HG03442 (cell line): ENCODE data around the gene MKS1.

Source experiments
- ATAC-seq: cut with Tn5 transposase; IDR thresholded peaks from one replicate; pipeline ENCODE4 v1.9.1; 2021; ENCODE audit warnings: mild to moderate bottlenecking, moderate library complexity; ENCODE audit not compliant: unreplicated experiment

The MKS1 gene

DNA sequence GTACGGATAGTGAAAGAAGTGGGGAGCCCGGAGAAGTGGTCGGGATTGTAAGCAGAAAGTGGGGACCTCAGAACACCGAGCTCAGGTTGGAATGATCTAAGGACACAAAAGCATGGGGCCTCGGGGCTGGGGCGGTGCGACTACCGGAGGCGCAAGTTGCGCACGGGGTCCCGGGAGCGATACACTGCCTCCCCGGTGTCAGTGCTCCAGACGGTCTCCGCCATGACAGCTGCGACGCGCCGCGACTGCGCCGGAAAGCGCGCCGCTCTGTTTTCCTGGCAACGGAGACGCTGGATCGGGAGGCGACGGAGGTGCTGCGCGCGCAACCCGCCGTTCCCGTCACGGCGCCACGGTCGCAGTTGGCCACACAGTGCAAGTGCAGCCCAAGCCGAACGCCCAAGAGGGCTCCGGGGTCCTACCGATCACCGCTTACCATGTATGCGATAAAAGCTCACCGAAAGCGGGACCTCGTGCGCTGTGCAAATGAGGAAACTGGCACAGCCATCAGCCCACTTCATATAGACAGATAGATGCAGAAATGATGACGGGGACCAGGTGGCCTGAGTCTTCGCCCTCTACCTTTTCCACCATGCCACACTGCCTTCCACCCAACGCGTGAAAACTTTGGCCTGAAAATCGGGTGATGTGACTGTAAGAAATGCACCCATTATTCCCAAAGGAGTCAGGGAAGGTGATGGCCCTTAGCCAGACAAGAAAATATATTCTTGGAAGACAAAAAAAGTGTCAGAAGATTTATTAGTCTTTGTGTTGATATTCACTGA is at the start of gene MKS1:
Gene MKS1 (minus strand): TSS at position 249 of the 782 bp plus-strand sequence. CDS start 25 bp downstream, at position 224.
- ATAC-seq = peak; percentile 93

DNA sequence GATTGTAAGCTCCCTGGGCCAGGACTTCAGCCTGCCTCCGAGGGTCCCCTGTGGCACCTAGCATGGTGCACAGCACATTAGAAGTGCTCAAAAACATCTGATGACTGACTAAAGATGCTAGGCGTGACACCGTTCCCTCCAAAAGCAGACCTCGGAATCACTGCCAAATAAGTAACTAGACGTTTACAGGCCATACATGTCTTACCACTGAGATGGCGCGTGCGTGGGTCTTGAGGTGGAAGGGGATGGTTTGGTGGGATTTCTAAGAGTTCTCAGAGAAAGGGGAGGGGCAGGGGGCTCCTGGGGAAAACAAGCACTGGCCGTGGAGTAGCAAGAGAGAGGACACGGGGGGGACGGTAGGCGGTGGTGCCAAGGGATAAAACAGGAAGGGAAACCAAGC is 49.3 kb upstream of the MKS1 start:
- ATAC-seq = no peak

DNA sequence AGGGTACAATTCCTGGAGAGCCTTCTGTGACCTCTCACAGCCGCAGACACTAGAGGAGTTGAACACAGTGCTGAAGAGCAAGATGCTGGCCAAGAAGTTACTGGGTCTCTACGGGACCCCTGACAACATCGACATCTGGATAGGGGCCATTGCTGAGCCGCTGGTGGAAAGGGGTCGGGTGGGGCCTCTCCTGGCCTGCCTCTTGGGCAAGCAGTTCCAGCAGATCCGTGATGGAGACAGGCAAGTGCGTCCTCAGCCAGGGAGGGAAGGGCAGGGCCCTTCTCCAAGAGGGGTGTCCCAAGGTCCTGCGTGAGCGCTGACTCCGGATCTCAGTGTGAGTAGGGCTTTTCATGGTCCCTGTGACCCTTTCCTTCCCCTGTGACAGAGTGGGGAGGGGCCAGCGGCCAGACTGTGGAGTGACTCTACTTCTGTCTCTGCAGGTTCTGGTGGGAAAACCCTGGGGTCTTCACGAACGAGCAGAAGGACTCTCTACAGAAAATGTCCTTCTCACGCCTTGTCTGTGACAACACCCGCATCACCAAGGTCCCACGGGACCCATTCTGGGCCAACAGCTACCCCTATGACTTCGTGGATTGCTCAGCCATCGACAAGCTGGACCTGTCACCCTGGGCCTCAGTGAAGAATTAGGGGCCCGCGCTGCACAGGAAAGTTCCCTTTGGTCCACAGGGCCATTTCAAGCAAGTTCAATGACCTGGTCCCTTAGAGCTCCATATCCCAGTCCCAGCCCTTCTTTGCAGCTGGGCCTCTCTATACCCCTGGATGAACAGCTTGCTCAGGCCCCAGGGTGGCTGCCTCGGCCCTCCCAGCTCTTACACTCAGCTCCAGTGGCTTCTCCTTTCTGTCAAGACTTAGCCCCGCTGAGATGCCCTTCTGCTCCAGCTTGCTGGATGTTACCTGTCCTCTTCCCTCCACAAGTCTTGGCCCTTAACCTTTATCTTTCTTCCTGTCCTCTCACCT is 48.6 kb upstream of the MKS1 start:
- no peak for ATAC-seq

DNA sequence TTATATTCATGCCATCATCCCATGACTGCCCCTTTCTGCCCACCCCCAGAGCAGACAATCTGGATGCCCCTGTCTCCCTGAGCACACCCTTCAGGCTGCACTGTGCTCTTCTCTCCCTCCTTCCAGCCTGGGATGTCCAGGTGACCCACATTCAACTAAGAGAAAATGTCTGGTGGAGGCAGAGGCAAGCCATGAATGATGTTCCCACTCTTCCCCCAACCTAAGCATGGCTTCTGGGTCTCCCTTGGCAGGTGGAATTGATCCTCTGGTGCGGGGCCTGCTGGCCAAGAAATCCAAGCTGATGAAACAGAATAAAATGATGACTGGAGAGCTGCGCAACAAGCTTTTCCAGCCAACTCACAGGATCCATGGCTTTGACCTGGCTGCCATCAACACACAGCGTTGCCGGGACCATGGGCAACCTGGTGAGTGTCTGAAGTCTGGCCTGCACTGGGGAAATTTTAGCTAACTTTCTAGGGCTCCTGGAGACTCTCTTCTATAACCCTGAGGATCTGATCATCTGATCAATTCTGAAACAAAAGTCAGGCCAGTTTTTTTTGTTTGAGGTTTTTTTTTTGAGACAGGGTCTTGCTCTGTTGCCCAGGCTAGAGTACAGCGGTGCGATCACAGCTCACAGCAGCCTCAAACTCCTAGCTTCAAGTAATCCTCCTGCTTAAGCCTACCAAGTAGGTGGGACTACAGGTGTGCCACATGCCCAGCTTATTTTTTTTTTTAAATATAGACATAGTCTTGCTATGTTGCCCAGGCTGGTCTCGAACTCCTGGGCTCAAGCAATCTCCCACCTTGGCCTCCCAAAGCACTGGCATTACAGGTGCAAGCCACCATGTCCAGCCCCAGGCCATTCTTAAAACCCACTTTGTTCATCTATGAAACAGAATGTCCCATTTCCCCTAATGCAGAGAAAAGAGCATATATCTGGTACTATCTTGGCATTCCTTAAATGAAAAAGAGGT is 47.1 kb upstream of the MKS1 start:
- no peak for ATAC-seq

DNA sequence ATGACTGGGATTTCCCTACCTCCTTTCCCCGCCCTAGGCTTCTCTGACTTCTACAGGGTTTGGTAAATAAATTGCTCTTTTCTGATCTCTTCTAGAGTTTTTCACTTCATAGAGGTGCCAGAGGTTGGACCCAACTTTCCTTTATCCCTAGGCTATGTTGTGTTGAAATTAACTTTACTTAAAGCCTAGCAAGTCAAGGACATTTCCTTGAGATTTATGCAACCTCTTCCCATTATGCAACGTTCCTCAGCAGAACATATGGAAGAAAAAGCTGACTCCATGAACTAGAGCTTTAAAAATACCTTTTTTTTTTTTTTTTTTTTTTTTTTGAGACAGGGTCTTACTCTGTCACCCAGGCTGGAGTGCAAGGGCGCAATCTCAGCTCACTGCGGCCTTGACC is 46.2 kb upstream of the MKS1 start:
- no peak for ATAC-seq

DNA sequence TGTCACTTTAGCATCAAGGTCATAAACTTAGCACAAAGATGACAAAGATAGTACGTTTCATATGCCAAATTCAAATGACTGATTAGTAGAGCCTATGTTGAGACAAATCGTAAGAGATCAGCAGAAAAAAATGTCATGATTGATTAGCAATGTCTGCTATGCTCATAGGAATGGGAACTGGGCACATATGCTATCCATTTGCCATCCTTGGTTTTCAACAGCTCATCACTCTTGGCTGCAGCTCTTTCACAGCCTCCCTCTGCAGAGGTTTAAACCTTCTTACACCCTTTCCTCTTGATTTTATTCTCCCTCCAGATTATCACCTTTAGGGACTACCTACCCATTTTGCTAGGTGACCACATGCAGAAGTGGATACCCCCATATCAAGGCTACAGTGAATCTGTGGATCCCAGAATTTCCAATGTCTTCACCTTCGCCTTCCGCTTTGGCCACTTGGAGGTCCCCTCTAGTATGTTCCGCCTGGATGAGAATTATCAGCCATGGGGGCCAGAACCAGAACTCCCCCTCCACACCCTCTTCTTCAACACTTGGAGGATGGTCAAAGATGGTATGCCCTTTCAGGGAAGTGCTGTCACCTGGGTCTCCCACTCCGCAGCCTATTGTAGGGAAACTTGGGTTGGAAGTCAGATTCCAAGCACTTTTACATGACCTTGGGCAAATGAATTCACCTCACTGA is 45.5 kb upstream of the MKS1 start:
- ATAC-seq = no peak

DNA sequence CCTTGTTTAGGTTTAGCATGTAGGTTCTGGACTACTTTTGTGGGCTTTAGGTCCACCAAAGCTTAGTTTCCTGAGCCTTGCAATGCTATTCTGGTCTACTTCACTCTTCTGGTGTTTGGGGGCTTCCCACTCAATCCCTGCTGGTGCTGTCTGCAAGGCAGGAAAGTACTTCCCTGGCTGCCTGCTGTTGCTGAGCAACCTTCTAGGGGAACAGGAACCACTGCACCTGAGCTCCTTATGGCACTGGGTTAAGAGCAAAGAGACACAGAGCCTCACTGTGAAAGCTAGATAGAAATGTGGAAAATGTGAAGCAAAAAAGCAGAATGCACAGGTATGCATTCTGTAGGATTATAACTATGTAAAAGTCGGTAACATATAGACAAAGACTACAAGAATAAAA is 44.7 kb upstream of the MKS1 start:
- ATAC-seq = no peak

DNA sequence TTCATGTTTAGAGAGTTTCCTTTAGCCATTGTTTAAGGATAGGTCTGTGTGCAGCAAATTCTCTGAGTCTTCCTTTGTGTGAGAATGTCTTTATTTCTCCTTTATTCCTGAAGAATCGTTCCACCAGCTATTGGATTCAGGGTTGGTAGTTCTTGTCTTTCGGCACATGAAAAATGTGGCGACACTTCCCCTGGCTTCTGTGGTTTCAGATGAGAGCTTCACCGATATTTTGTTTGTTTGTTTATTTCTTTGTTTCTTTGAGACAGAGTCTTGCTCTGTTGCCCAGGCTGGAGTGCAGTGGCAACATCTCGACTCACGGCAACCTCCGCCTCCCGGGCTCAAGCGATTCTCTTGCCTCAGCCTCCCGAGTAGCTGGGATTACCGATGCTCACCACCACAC is 43.1 kb upstream of the MKS1 start:
- ATAC-seq = no peak

DNA sequence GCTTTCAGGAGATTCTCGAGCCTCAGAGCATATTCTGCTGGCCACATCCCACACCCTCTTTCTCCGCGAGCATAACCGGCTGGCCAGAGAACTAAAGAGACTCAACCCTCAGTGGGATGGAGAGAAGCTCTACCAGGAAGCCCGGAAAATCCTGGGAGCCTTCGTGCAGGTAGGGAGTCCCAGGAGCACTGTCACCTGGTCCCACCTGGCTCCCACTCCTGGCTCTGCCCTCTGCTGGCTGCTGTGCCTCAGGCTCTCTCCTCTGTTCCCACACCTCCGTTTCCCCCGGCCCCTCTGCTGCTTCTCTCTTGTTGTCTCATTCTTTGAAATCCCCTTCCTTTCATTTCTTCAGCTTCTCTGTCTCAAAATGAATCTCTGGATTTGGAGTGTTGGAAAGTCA is 35.7 kb upstream of the MKS1 start:
- ATAC-seq = no peak

DNA sequence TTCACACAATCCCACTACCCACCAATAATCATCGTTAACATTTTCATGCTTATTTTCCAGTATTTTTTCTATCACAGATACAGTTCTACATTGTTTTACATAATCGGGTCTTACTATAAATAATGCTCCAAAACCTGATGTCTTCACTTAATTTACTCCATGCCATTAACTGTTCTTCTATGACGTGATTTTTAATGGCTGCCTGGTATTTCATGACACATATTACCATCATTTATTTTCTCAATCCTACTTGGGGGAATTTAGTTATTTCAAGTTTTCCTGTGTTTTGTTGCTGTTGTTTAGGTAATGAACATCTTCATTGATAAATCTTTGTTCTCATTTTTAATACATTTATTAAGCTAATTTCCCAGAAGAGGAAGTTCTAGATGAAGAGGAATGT is 34.0 kb upstream of the MKS1 start:
- ATAC-seq = no peak

DNA sequence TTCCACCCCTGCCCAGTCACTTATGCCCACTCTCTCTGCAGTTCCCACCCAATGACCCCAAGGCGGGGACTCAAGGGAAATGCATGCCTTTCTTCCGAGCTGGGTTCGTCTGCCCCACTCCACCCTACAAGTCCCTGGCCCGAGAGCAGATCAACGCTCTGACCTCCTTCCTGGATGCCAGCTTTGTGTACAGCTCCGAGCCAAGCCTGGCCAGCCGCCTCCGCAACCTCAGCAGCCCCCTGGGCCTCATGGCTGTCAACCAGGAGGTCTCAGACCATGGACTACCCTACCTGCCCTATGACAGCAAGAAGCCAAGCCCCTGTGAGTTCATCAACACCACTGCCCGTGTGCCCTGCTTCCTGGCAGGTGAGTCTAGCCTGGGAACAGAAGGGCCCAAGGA is 33.1 kb upstream of the MKS1 start:
- ATAC-seq = no peak

DNA sequence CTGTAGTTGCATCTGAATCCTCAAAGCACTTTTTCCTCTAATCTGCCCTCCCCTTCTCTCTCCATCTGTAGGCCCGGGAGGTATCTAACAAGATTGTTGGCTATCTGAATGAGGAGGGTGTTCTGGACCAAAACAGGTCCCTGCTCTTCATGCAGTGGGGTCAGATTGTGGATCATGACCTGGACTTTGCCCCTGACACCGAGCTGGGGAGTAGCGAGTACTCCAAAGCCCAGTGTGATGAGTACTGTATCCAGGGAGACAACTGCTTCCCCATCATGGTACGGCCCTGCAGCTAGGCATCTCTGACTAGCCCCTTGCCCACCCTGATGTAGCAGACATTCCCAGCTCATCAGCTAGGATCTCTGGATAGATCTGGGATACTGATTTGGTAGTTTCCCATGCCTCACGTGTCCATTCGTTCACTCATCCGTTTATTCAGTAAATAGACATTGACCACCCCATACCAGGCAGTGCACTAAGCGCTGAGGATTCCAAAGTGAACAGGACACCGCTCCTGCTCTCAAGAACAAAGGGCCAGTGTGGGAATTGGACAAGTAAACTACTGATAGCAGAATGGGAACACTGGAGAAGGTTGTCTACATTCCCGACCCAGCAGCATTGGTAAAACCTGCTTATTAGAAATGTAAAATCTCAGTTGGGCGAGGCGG is 31.4 kb upstream of the MKS1 start:
- no peak for ATAC-seq

DNA sequence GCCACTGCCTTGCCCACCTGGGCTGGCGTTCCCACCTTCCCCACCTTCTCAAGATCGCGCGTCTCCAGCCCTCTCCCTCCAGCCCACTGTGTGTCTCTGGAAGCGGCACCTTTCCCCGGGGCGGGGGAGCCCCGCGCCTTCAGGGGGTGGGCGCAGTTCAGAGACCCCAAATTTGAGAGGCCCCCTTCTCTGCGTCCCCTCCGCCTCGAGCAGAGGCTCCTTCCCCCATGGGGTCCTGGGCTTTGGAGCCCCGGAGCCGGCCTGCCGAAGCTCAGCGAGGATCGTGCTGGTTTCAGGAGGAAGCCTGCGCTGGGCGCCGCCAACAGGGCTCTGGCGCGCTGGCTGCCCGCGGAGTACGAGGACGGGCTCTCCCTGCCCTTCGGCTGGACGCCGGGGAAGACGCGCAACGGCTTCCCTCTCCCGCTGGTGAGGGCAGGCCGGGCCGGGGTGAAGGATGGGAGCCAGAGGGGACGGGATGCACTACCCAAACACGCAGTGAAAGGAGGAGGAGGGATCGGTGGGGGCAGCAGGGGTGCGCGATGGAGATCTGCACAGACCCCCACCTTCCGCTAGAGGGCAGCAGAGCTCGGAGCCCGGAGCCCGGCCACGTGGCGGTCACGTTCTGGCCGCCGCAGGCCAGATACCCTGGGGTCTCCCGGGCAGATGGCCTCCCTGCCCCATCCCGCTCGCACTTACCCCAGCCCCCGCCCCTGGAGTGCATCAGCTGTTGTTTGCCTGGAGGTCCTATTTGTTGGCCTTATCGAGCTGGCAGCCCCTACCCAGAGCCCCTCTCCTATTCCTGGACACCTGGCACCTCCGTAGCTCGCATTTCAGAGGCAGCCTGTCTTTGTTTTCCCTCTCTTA is 30.4 kb upstream of the MKS1 start:
- ATAC-seq = no peak

DNA sequence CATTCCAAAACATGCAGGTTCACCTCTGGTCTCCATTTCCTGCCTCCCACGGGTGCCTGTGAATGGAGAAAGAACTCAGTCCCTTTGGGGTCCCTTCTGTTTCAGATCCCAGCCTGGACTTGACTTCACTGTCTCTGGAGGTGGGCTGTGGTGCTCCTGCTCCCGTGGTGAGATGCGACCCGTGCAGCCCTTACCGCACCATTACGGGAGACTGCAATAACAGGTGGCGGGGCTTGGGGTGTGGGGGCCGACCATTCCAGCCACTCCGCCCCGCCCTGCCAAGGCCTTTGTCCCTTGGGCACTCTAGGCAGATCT is 29.9 kb upstream of the MKS1 start:
- no peak for ATAC-seq

DNA sequence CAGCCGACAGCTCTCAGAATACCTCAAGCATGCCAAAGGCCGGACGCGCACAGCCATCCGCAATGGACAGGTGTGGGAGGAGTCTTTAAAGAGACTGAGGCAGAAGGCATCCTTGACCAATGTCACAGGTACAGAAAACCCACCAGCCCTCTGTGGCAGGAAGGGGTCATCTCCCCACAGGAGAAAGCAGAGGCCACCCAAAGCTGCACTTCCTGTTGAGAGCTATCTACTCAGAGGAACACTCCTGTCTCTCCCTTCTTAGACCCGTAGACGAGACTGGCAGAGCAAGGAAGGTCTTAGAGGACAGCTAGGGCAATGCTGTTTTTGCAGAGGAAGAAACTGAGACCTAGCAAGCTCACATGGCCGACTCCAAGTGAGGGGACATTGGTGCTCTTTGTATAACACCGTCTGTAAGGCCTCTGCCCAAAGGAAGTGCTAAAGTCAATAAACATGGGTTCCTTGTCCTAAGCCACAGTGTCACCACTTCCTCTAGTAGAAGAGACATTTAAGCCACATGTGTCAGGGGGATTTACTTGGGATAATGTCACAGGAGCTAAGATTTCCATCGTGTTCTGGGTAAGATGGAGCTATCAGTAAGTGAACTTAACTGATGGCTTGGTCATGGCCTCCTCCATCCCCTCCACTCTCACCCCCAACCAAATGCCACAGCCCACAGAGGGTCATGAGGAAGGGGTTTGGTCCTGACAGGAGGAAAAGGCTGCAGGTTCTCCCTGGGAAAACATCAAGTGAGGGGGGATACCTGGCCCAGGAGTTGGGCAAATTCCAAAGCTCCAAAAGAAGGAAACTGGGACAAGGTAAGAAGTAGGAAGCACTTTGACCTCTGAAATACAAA is 28.7 kb upstream of the MKS1 start:
- ATAC-seq = no peak

DNA sequence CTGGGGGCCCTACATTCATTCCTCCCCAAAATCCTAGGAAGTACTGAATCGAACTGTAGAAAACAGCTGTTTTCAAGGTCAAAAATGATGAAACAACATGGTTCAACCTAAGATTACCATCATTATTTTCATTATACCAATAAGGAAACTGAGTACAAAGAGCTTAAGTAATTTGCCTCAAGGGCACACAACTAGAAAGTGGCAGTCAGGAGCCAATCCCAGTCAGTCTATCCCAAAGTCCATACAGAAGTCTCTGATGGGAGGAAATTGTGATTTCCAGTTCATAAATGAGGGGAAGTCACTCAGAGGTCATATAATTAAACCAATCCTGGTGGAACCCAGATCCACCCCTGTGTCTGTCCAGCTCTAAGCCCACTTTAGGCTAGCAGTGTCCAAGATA is 27.7 kb upstream of the MKS1 start:
- ATAC-seq = no peak

DNA sequence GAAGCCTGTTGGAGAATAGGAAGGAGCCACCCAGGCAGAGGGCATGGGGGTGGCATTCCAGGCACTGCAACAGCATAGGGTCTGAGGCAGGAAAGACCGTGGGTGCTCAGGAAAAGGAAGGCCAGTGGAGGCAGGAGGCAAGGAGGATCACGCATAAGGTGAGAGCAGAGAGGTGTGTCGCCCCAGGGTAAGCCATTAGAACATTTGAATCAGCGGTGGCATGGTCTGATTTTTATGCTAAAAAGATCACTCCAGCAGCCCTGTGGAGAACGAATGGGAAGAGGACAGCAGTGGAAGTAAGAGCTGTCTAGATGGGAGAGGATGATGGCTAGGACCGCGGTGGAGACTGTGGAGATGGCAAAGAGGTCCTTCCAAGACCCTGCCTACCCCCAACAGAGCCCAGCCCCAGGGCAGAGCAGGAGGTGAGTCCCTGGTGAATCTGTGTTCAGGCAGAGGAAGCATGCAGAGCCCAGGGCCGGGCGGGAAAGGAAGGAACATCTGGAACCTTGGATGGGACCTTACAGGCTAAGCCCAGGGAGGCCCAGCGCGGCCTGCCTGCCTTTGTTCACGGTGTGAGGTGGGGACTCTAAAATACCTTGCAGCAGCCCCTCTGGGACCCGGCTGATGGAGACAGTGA is 27.2 kb upstream of the MKS1 start:
- no peak for ATAC-seq
